Fibroblast of villous mesenchyme (primary cell): ENCODE results near the gene IP6K2. TPM values are rescaled to one million over a fixed set of nuclear protein-coding genes. Genes with fewer than 3 reads are reported as not detected.

ENCODE experiments used
- DNase-seq: peaks from one replicate; pipeline ENCODE4 v3.0.0-alpha.2; 2010; ENCODE audit warnings: low read depth
- H3K4me3 ChIP-seq: 2 replicates; pipeline ENCODE4 v1.5.1; 2011; ENCODE audit warnings: low read depth, mild to moderate bottlenecking, low read length
- CTCF ChIP-seq: IDR thresholded peaks from 2 replicates; pipeline ENCODE4 v1.5.1; 2012; ENCODE audit warnings: low read depth, mild to moderate bottlenecking, low read length; ENCODE audit not compliant: insufficient read depth
- total RNA-seq: library from RNA; depleted of rRNA; stranded (reverse); fragments of >200 nt; gene quantifications from 2 replicates; pipeline ENCODE4 v1.2.3, GENCODE V29; 2012

IP6K2 gene
- total RNA-seq, 1 donor: 55.7 TPM

DNA sequence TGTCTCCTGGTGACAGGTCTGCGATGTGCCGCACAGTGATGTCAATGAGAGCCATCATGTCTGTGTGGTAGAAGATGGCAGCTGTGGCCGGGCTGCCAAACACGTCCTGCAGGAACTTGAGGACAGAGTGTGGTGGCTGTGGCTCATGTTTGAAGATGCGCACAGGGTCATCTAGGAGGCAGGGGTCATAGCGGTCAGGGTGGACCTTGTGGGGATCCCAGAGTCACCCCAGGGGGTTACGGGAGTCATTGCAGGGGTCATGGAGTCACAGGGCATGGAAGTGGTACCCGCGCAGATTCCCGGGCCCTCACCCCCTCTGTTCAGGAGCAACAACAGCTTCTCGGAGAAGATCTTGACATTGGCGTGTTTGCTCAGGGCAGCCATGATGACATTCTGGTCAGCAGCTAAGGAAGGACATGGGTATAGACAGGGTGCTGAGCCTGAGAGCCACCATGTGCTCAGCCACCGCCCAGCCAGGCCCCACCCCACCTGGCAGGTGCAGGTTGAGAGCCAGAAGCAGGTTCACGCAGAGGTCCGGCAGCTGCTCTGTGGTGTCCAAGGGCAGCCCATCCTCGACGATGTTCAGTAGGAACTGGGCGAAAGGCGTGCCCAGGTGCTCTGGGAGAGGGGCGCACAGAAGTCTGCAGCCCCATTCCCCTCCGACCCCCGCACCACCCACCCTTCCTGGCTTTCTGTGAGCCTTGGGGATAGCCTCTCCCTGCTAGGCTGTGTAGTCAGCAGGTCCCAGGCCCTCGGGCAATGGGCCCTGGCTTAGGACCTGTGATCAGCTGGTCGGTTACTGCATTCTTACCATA is 38.2 kb downstream of the IP6K2 start:
- DNase-seq: no peak
- no peak for TF ChIP-seq CTCF
- no peak overlapping the region for H3K4me3 ChIP-seq

- H3K4me3 ChIP-seq: no peak overlapping the region
- DNase-seq: no peak
- TF ChIP-seq CTCF: no peak
These were observed 39.0 kb downstream of the IP6K2 start for GRCh38 chr3:48678056-48678455.

- no peak for DNase-seq
- no peak overlapping the region for H3K4me3 ChIP-seq
- TF ChIP-seq CTCF: no peak
These were observed 42.5 kb downstream of the IP6K2 start for GRCh38 chr3:48674505-48674904.

DNA sequence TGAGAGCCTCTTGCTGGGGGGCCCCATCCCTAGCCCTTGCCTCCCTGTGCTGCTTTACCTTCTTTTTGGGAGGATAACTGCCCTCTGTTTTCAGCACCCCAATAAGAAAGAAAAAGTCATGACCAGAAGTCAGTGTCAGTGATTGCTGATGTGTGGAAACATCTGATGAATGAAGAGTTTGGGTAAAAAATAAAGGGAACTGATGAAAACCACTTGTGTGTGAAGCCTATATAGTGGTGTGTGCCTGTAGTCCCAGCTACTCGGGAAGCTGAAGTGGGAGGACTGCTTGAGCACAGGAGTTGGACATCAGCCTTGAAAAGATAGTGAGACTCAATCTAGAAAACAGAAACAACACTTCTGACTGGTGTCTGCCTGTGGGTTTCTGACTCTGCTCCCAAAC is 44.5 kb downstream of the IP6K2 start:
- no peak for TF ChIP-seq CTCF
- H3K4me3 ChIP-seq: no peak overlapping the region
- DNase-seq: no peak

- TF ChIP-seq CTCF: no peak
- no peak overlapping the region for H3K4me3 ChIP-seq
These were observed 52.1 kb downstream of the IP6K2 start for GRCh38 chr3:48664929-48665328.

DNA sequence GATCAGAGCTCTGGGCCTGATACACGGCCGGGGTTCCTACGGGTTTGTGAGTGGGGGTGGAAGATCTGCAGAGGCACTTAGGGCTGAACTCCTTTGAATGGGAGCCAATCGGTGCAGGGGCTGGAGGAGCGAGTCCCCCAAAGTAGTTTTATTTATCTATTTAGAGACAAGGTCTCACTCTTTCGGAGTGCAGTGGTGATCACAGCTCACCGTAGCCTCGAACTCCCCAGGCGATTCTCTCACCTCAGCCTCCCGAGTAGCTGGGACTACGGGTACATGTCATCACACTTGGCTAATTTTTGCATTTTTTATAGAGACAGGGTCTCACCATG is 52.7 kb downstream of the IP6K2 start:
- no peak for TF ChIP-seq CTCF
- no peak overlapping the region for H3K4me3 ChIP-seq
- no peak for DNase-seq

More at GRCh38 chr3:48664929-48665328, 52.1 kb downstream of the IP6K2 start:
- no peak for DNase-seq
